K562 (cell line): ENCODE measurements around the gene TBC1D1. TPM values are rescaled to one million over a fixed set of nuclear protein-coding genes. Genes with fewer than 3 reads are reported as not detected.

ENCODE experiments used
- ATAC-seq: fragments of 200-7000 bp; cut with Tn5 transposase; 3 replicates; pipeline ENCODE4 v1.9.1; 2020; ENCODE audit warnings: moderate library complexity
- BruUV-seq: library from RNA; stranded (reverse); fragments of 400-500 nt; replicated peaks from 2 replicates; lab custom pipeline; 2021; lab: Mats Ljungman, UMichigan
- CTCF ChIA-PET: fragments of 300-600 bp; formaldehyde crosslinking; extraction: SDS; loops from one replicate; lab custom pipeline; 2021; ENCODE audit warnings: low intra/inter-chr PET ratio; lab: Yijun Ruan, JAX
- POLR2A ChIA-PET: fragments of 300-600, 350-650 bp; sonication (Branson Sonifier 250); formaldehyde crosslinking; extraction: SDS; loops from one replicate; lab custom pipeline; 2021; ENCODE audit warnings: antibody characterized with exemption, inconsistent platforms; lab: Yijun Ruan, JAX
- DNase-seq, 4 experiments: peaks; one replicate each; pipeline versions ENCODE4 v3.0.0 to v3.0.0-alpha.2; 2011 to 2018; ENCODE audit warnings: low spot score in 3 of 4, mixed read lengths in 3 of 4; ENCODE audit errors: extremely low read depth in 1 of 4
- FAIRE-seq: peaks from 2 replicates; lab custom pipeline; 2011; peaks lifted over from hg19 to GRCh38; lab: Jason Lieb, UNC
- H2AFZ ChIP-seq: 2 replicates; pipeline ENCODE4 v1.6.0; 2011; ENCODE audit warnings: low read depth, low read length, control low read depth, inconsistent platforms
- H3K27ac ChIP-seq: fragments of 200-600 bp; 3 replicates; pipeline ENCODE4 v1.8.0; 2011; ENCODE audit warnings: low read depth, mild to moderate bottlenecking, control low read depth, inconsistent platforms, low read length, moderate library complexity, mixed read lengths; ENCODE audit errors: extremely low read depth
- H3K27me3 ChIP-seq, 2 experiments: fragments of 300-600 bp in 1 of 2; 2 replicates in 1 of 2; 3 replicates in 1 of 2; pipeline versions ENCODE4 v1.6.0 to v1.8.0; 2011; ENCODE audit warnings: inconsistent platforms in 2 of 2, low read length in 2 of 2, mild to moderate bottlenecking in 1 of 2, mixed read lengths in 1 of 2, moderate library complexity in 1 of 2; ENCODE audit not compliant: control insufficient read depth in 2 of 2, insufficient read depth in 2 of 2
- H3K36me3 ChIP-seq: fragments of 300-600 bp; 3 replicates; pipeline ENCODE4 v1.8.0; 2011; ENCODE audit warnings: mild to moderate bottlenecking, low read length, inconsistent platforms; ENCODE audit not compliant: control insufficient read depth, insufficient read depth
- H3K4me1 ChIP-seq, 2 experiments: fragments of 200-600 bp in 1 of 2; replicated peaks in 1 of 2; 2 replicates in 1 of 2; 3 replicates in 1 of 2; pipeline versions ENCODE4 v1.5.1 to v1.8.0; 2011; ENCODE audit warnings: inconsistent platforms in 2 of 2, low read length in 2 of 2, mild to moderate bottlenecking in 1 of 2, mixed read lengths in 1 of 2, moderate library complexity in 1 of 2; ENCODE audit not compliant: control insufficient read depth in 2 of 2, insufficient read depth in 2 of 2
- H3K4me2 ChIP-seq: 2 replicates; pipeline ENCODE4 v1.6.1; 2011; ENCODE audit warnings: low read length, control low read depth, inconsistent platforms, mixed read lengths; ENCODE audit not compliant: insufficient read depth
- H3K4me3 ChIP-seq: fragments of 200-600 bp; sonication (generic), shearing (Covaris generic); 2 replicates; pipeline ENCODE4 v1.5.1; 2016; ENCODE audit warnings: control low read depth, inconsistent platforms
- H3K79me2 ChIP-seq: fragments of 200-600 bp; 3 replicates; pipeline ENCODE4 v1.8.0; 2011; ENCODE audit warnings: low read length, inconsistent platforms; ENCODE audit not compliant: control insufficient read depth, insufficient read depth
- H3K9ac ChIP-seq, 2 experiments: 2 replicates each; pipeline versions ENCODE4 v1.6.0 to v1.6.1; 2011; ENCODE audit warnings: low read depth in 2 of 2, low read length in 2 of 2, control low read depth in 1 of 2, inconsistent platforms in 1 of 2, mild to moderate bottlenecking in 1 of 2, mixed read lengths in 1 of 2; ENCODE audit not compliant: insufficient read depth in 1 of 2
- H3K9me1 ChIP-seq: one replicate; pipeline ENCODE4 v1.6.0; 2011; ENCODE audit warnings: inconsistent platforms, mild to moderate bottlenecking, low read length, moderate library complexity; ENCODE audit not compliant: control insufficient read depth, insufficient read depth
- H3K9me3 ChIP-seq: replicated peaks from 2 replicates; pipeline ENCODE4 v1.5.1; 2011; ENCODE audit warnings: low read depth, low read length, inconsistent platforms; ENCODE audit not compliant: control insufficient read depth, insufficient read depth
- H4K20me1 ChIP-seq: replicated peaks from 2 replicates; pipeline ENCODE4 v1.6.1; 2011; ENCODE audit warnings: low read length, inconsistent platforms, mixed read lengths; ENCODE audit not compliant: control insufficient read depth, insufficient read depth
- CAMTA2 ChIP-seq: fragments of 250-450 bp; sonication (Bioruptor Pico); conservative IDR thresholded peaks from 2 replicates; pipeline ENCODE4 v1.5.1; 2022
- CXXC5 ChIP-seq: fragments of 250-450 bp; sonication (Bioruptor Pico); IDR thresholded peaks from 2 replicates; pipeline ENCODE4 v1.8.0; 2022; ENCODE audit warnings: inconsistent platforms, mild to moderate bottlenecking, moderate library complexity
- GTF3C2 ChIP-seq: IDR thresholded peaks from 3 replicates; pipeline ENCODE4 v1.6.1; 2011; ENCODE audit warnings: borderline replicate concordance, mild to moderate bottlenecking, moderate library complexity; ENCODE audit not compliant: insufficient read length; ENCODE audit errors: extremely low read depth
- HMBOX1 ChIP-seq: sonication (generic); IDR thresholded peaks from 2 replicates; pipeline ENCODE4 v1.6.1; 2016
- MAFG ChIP-seq: fragments of 450-650 bp; conservative IDR thresholded peaks from 2 replicates; pipeline ENCODE4 v1.6.1; 2016; ENCODE audit warnings: missing genetic modification characterization, missing compliant biosample characterization
- TCF3 ChIP-seq: sonication (generic); formaldehyde crosslinking; IDR thresholded peaks from 2 replicates; pipeline ENCODE4 v1.4.0; 2020; ENCODE audit warnings: mild to moderate bottlenecking, missing genetic modification reagents
- TEAD4 ChIP-seq, 2 experiments: sonication (generic) in 1 of 2; formaldehyde crosslinking in 1 of 2; IDR thresholded peaks; 2 replicates each; pipeline versions ENCODE4 v1.6.1 to v1.8.0; 2012 to 2022; ENCODE audit warnings: borderline replicate concordance in 1 of 2, inconsistent platforms in 1 of 2, low read length in 1 of 2, mild to moderate bottlenecking in 1 of 2, missing genetic modification reagents in 1 of 2
- XRCC4 ChIP-seq: IDR thresholded peaks from one replicate; pipeline ENCODE4 v1.6.1; 2011; ENCODE audit not compliant: insufficient read depth, insufficient read length; ENCODE audit errors: extremely low read depth
- ZFP91 ChIP-seq: sonication (generic); formaldehyde crosslinking; IDR thresholded peaks from 2 replicates; pipeline ENCODE4 v1.8.0; 2022; ENCODE audit warnings: mild to moderate bottlenecking, missing genetic modification reagents
- WGBS: fragments of 100-300 bp; shearing (Covaris generic); methylation state at CpG from one replicate; pipeline ENCODE4 v1.1.6; 2016; ENCODE audit warnings: low coverage, mixed read lengths; ENCODE audit not compliant: insufficient coverage; ENCODE audit errors: missing lambda C conversion rate; 5-methylcytosine and 5-hydroxymethylcytosine counted together
- in situ Hi-C: fragments of 300-500 bp; cut with MboI; formaldehyde crosslinking; loops from 4 replicates; pipeline ENCODE4 v1.15.0; 2018; ENCODE audit warnings: inconsistent platforms, mixed read lengths
- intact Hi-C: fragments of 100-400 bp; cut with micrococcal nuclease; formaldehyde crosslinking; loops from 2 replicates; pipeline ENCODE4 v1.14.2; 2022
- polyA plus RNA-seq, 8 experiments: library from polyadenylated mRNA; depleted of rRNA in 4 of 8; stranded (reverse) in 5 of 8; unstranded in 3 of 8; fragments of >200 nt; fragmentation: Nextera tagmentation in 2 of 8; fragmentation: Illumina TruSeq in 1 of 8; extraction: Ambion mirVana in 2 of 8; extraction: Trizol in 1 of 8; gene quantifications; 2 replicates each; pipeline versions ENCODE4 v1.2.1 to v1.2.3, GENCODE V29; 2011 to 2014; ENCODE audit warnings: inconsistent platforms in 1 of 8, missing spikeins in 1 of 8
- total RNA-seq, 7 experiments: library from RNA; depleted of rRNA in 6 of 7; stranded (reverse); fragments of >200 nt in 6 of 7; fragmentation: Illumina TruSeq in 2 of 7; extraction: Trizol in 2 of 7; gene quantifications; 2 replicates each; pipeline versions ENCODE4 v1.2.1 to v1.2.3, GENCODE V29; 2011 to 2021; ENCODE audit warnings: low replicate concordance in 1 of 7

Gene TBC1D1
- total and polyA plus RNA-seq, 9 of the 15 experiments (the other 6 are each of a cell fraction or from before 2014, with no cell fraction given), result 0.59 to 14.2 (median 8.8) TPM

- no peak for DNase-seq
- TF ChIP-seq XRCC4, result no peak
- no peak for TF ChIP-seq CXXC5 (CRISPR knock-in tag)
- TF ChIP-seq HMBOX1, result no peak
- TF ChIP-seq, all 486 proteins: peak for 0
- ChIA-PET POLR2A (no interaction called here), CTCF (no interaction called here)
- intact Hi-C loops, result no loop called here
- no peak for FAIRE-seq
- Histone ChIP-seq H3K4me3 (no peak overlapping the region), H3K4me1 (peaks cover 0 to 3% of the 10 kb centered on the region in 2 experiments; a peak in 1 of 5 replicates), H3K79me2 (no peaks in the 10 kb centered on the region), H3K9me1 (no peaks in the 10 kb centered on the region), H3K27me3 (peaks cover 33 to 36% of the 10 kb centered on the region in 2 experiments), H3K9ac (no peak overlapping the region), H3K4me2 (no peak overlapping the region), H2AFZ (no peak overlapping the region), H3K9me3 (no peaks in the 10 kb centered on the region), H3K27ac (no peak overlapping the region), H4K20me1 (no peaks in the 10 kb centered on the region), H3K36me3 (no peaks in the 10 kb centered on the region)
- no TSS peak for BruUV-seq
- ATAC-seq, result no peak
- 3% methylated on average over 8 of the region's 8 CpGs for WGBS
- in situ Hi-C loops, result no loop called here
Observed at GRCh38 chr4:38141808-38142500, 251.1 kb downstream of the TBC1D1 start.

GRCh38 chr4:38144031-38144430, 253.1 kb downstream of the TBC1D1 start:
- no peaks in the 10 kb centered on the region for H3K36me3 ChIP-seq
- H3K9ac ChIP-seq, result no peak overlapping the region
- CTCF ChIA-PET, result interaction anchor here (0.6 kb wide), 1 partner anchor 599 kb away, joined by 4 read pairs; no protein-coding TSS in a partner anchor
- ATAC-seq (no peak), DNase-seq (no peak), FAIRE-seq (no peak)
- BruUV-seq, result no TSS peak
- H3K79me2 ChIP-seq, result no peaks in the 10 kb centered on the region
- 0% methylated on average over 1 of the region's 1 CpG for WGBS
- H3K4me2 ChIP-seq, result no peak overlapping the region
- H3K27me3 ChIP-seq, result peaks cover 23 to 29% of the 10 kb centered on the region in 2 experiments
- no peaks in the 10 kb centered on the region for H3K4me1 ChIP-seq
- H3K9me1 ChIP-seq, result no peaks in the 10 kb centered on the region
- no peak overlapping the region for H3K27ac ChIP-seq
- no peak overlapping the region for H3K4me3 ChIP-seq
- intact Hi-C loops (no loop called here), in situ Hi-C loops (no loop called here)
- no peaks in the 10 kb centered on the region for H4K20me1 ChIP-seq
- POLR2A ChIA-PET, result no interaction called here
- H2AFZ ChIP-seq, result no peak overlapping the region
- H3K9me3 ChIP-seq, result no peaks in the 10 kb centered on the region
- no peak for TF ChIP-seq GTF3C2
- TF ChIP-seq TCF3 (CRISPR knock-in tag), result no peak
- no peak for TF ChIP-seq CAMTA2 (CRISPR knock-in tag)
- TF ChIP-seq ZFP91 (CRISPR knock-in tag), result no peak
- TF ChIP-seq TEAD4 (IDR thresholded peaks at IDR 0.05; ENCODE audit: low read length), result no peak
- TF ChIP-seq TEAD4 (CRISPR knock-in tag; IDR thresholded peaks at IDR 0.05; ENCODE audit: borderline replicate concordance), result no peak
- no peak for TF ChIP-seq MAFG (tag)
